ENCODE data around the gene SLC2A6. TPM values are rescaled to one million over a fixed set of nuclear protein-coding genes. Genes with fewer than 3 reads are reported as not detected.

SLC2A6 gene
- total RNA-seq, 6 donors from 2014 or later: 5.2 to 17.2 (median 7.5) TPM

DNA sequence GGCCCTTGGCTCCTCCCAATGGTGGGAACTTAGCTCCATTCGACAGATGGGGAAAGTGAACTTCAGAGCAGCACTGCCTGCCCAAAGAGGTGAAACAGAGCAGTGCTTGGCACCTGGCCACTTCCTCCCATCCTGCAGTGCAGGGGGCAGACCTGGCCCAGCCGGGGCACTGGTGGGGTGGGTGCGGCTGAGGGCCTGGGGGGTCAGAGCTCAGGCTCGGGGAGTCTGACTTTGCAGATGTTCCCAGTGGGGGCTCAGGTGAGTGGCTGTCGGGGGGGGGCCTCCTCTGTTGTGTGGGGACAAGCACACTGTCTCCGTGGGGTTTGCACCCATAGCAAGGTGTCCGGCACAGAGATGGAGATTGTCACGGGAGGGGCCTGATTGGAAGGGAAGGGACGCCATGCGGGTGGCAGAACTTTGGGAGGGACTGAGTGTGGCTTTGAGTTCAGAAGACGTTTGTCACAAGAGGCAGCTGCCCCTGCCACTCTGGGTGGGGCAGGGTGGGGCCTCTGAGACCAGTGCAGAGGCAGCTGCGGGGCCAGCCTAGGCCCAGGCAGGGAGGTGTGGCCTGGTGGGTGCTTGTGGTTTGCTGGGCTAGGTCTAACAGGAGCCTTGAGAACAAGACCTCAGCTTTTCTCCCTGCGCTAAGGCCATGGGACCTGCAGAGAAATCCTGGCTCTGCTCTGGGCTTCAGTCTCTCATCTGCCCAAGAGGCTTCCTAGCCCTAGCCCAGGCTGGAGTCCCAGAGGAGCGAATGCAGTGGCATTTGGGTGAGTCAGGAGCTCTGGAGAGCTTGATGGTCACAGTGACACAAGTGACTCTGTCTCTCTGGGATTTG lies 43.4 kb upstream of the SLC2A6 start:
- Histone ChIP-seq H3K36me3 (no peaks in the 10 kb centered on the region), H3K9me3 (no peaks in the 10 kb centered on the region), H3K27ac (no peak overlapping the region), H3K4me3 (no peak overlapping the region), H3K27me3 (no peaks in the 10 kb centered on the region), H3K4me1 (peaks cover 9 to 15% (median 10%) of the 10 kb centered on the region in 4 donors)
- ATAC-seq (ENCODE audit: low FRiP score in 2 of 2) (no peak), DNase-seq (peak in 1 of 2 donors; percentile 53)
- WGBS, 2 donors: 69 to 97% methylated on average over 8 to 14 of the region's 14 CpGs
- TF ChIP-seq, protein P1, sequence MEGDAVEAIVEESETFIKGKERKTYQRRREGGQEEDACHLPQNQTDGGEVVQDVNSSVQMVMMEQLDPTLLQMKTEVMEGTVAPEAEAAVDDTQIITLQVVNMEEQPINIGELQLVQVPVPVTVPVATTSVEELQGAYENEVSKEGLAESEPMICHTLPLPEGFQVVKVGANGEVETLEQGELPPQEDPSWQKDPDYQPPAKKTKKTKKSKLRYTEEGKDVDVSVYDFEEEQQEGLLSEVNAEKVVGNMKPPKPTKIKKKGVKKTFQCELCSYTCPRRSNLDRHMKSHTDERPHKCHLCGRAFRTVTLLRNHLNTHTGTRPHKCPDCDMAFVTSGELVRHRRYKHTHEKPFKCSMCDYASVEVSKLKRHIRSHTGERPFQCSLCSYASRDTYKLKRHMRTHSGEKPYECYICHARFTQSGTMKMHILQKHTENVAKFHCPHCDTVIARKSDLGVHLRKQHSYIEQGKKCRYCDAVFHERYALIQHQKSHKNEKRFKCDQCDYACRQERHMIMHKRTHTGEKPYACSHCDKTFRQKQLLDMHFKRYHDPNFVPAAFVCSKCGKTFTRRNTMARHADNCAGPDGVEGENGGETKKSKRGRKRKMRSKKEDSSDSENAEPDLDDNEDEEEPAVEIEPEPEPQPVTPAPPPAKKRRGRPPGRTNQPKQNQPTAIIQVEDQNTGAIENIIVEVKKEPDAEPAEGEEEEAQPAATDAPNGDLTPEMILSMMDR (IDR thresholded peaks at IDR 0.05): no peak
- no peak for TF ChIP-seq EP300 (IDR thresholded peaks at IDR 0.05)
- TF ChIP-seq POLR2A (IDR thresholded peaks at IDR 0.05): no peak
- no peak for TF ChIP-seq POLR2AphosphoS5 (IDR thresholded peaks at IDR 0.05)

DNA sequence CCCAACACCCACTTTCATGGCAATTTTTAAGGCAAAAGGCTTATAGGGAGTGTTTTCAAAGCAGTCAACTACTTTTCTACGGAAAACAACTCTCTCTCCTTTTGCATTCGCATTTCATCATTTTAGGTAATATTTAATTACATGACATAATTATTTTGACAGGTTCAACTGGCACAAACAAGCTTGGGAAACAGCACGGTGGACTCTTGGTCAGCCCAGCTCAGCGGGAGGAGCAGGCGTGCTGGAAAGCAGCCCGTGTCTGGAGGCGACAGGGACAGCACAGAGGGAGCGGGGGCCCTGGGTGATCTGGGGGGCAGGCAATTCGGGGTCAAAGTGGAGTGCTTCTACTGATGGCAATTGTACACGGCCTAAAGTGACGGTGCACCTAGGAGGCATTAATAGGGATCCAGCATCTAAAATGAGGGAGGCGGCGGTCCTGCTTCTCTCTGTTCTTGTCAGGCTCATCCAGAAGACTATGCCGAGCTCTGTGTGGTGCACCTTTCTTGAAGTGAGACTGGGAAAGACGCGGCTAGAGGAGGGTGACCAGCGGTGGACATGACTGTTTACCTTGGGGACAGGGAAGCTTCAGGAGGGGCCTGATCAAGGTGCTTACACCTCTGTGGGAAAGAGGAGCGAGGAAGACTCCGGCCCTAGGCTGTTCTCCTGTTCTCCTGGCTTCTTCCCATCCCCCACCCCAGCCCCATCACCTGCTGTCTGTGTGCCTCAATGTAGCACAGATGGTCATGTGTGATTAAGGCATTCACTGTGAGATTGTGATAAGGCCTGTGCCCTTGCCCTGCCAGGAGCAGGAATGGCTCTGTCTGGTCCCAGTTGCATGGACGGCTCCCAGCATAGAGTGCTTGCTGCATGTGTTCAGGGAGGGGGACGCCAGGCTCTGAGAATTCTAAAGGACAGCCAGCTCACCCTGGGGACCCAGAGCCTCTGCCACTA lies 42.5 kb upstream of the SLC2A6 start:
- no peaks in the 10 kb centered on the region for H3K36me3 ChIP-seq
- peaks cover 0 to 6% (median 1%) of the 10 kb centered on the region in 4 donors for H3K4me1 ChIP-seq
- WGBS, 2 donors: 87 to 91% methylated on average over 19 to 21 of the region's 21 CpGs
- H3K27me3 ChIP-seq: no peaks in the 10 kb centered on the region
- no peak for ATAC-seq (ENCODE audit: low FRiP score in 2 of 2)
- H3K4me3 ChIP-seq: no peak overlapping the region
- H3K9me3 ChIP-seq: no peaks in the 10 kb centered on the region
- no peak for DNase-seq
- no peak overlapping the region for H3K27ac ChIP-seq
- TF ChIP-seq EP300 (IDR thresholded peaks at IDR 0.05): no peak
- TF ChIP-seq POLR2A (IDR thresholded peaks at IDR 0.05): no peak
- TF ChIP-seq, protein P1 (IDR thresholded peaks at IDR 0.05): no peak
- TF ChIP-seq POLR2AphosphoS5 (IDR thresholded peaks at IDR 0.05): no peak

DNA sequence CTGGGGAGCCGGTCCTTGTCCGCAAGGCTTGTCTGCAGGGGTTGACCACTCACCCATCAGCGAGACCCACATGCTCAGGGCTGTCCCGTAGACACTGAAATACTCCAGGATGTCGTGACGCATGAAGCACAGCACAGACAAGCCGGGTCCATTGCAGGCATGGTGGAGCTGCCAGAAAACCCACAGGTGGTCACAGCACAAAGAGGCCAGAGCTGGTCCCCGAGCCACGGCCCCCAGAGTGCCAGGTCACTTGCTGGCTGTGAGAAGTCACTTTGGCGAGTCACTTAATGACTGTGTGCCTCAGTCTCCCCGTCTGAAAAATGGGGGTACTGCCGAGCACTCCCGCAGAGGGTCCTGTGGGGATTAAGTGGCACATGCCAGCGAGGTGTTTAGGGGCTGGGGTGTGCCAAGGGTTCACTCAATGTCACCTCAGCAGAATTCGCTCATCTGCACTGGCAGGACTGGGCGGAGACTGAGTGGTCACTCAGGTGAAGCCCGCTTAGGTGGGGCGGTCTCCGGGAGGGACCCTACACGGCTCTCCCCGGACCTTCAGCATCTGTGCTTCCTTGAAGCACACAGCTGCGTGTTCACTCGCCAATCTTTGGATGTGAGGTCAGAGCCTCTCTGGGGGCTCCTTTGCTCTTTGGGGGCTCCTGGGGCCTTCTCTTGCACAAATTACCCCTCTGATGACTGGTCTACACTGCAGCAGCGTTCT lies 41.4 kb upstream of the SLC2A6 start:
- no peaks in the 10 kb centered on the region for H3K4me1 ChIP-seq
- H3K27ac ChIP-seq: no peak overlapping the region
- 86 to 89% methylated on average over 12 to 21 of the region's 24 CpGs for WGBS, 2 donors
- H3K27me3 ChIP-seq: peaks cover 0 to under 1% (median 0%) of the 10 kb centered on the region in 4 donors
- no peak overlapping the region for H3K4me3 ChIP-seq
- ATAC-seq (ENCODE audit: low FRiP score in 2 of 2) (peak in 1 of 2 donors; percentile 1), DNase-seq (no peak)
- no peaks in the 10 kb centered on the region for H3K9me3 ChIP-seq
- no peaks in the 10 kb centered on the region for H3K36me3 ChIP-seq
- TF ChIP-seq EP300 (IDR thresholded peaks at IDR 0.05): no peak
- TF ChIP-seq, protein P1 (IDR thresholded peaks at IDR 0.05): no peak
- no peak for TF ChIP-seq POLR2AphosphoS5 (IDR thresholded peaks at IDR 0.05)
- no peak for TF ChIP-seq POLR2A (IDR thresholded peaks at IDR 0.05)

DNA sequence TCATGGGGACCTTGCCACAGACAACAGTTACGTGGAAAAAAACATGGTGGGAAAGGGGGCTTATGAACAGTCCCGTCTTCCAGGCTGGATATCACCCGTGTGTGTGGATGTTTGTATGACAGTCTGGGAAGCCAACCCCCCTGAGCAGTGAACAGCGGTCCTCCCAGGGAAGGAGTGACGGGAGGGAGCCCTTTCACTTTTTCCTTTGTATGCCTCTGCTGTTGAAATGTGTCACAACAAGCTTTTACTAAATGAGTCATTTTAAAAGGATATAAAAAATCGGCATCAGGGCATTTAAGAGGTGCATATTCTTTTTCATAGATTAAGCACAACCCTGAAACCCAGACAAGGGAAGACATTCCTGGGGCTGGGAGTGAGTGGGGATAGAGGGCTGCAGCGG lies 40.8 kb upstream of the SLC2A6 start:
- no peak overlapping the region for H3K27ac ChIP-seq
- no peaks in the 10 kb centered on the region for H3K9me3 ChIP-seq
- peaks cover 0 to 5% (median under 1%) of the 10 kb centered on the region in 4 donors for H3K4me1 ChIP-seq
- WGBS, 2 donors: 57 to 75% methylated on average over 7 of the region's 7 CpGs
- TF ChIP-seq POLR2A (IDR thresholded peaks at IDR 0.05): no peak
- TF ChIP-seq POLR2AphosphoS5 (IDR thresholded peaks at IDR 0.05): no peak
- TF ChIP-seq, protein P1 (IDR thresholded peaks at IDR 0.05): no peak
- no peak for TF ChIP-seq EP300 (IDR thresholded peaks at IDR 0.05)
- H3K36me3 ChIP-seq: no peaks in the 10 kb centered on the region
- no peak for DNase-seq
- ATAC-seq (ENCODE audit: low FRiP score in 2 of 2): no peak
- peaks cover 0 to 3% (median 0%) of the 10 kb centered on the region in 4 donors for H3K27me3 ChIP-seq
- H3K4me3 ChIP-seq: no peak overlapping the region
